Activated T-cell treated with anti-CD3 and anti-CD28 coated beads for 24 hours (primary cell): ENCODE data around the gene FERMT3.
"Not testable (repeated sequence)": the region's sequence is repeated elsewhere in the genome, so short reads cannot be mapped to it uniquely, and the experiment has no call there.

Experiments
- DNase-seq: peaks from one replicate; pipeline ENCODE4 v3.0.0-alpha.2; 2020; ENCODE audit warnings: low read depth

Gene FERMT3

GRCh38 chr11:64206457-64207255 lies at the start of gene FERMT3:
FERMT3 (plus strand) TSS chr11:64206721; CDS start chr11:64207365, 644 bp downstream.
- DNase-seq = peak; percentile 72

GRCh38 chr11:64157631-64158394 lies 48.7 kb upstream of the FERMT3 start:
- no peak for DNase-seq

GRCh38 chr11:64161037-64161436 lies 45.5 kb upstream of the FERMT3 start:
- DNase-seq = no peak

- DNase-seq = not testable (repeated sequence)
These were observed 43.8 kb upstream of the FERMT3 start for GRCh38 chr11:64162769-64163168.

- DNase-seq = no peak
These were observed 42.6 kb upstream of the FERMT3 start for GRCh38 chr11:64163951-64164350.

GRCh38 chr11:64164392-64165312 lies 41.9 kb upstream of the FERMT3 start:
- no peak for DNase-seq

- no peak for DNase-seq
These were observed 41.1 kb upstream of the FERMT3 start for GRCh38 chr11:64165481-64165841.

- DNase-seq = peak; percentile 80
These were observed 40.5 kb upstream of the FERMT3 start, which contains the start of gene MACROD1 for GRCh38 chr11:64165842-64166635. MACROD1 (minus strand) TSS chr11:64166113; CDS start chr11:64165994, 119 bp downstream.

- DNase-seq = no peak
These were observed 36.1 kb upstream of the FERMT3 start for GRCh38 chr11:64170419-64170818.

GRCh38 chr11:64173616-64174355 lies 32.7 kb upstream of the FERMT3 start:
- no peak for DNase-seq

- DNase-seq = no peak
These were observed 29.8 kb upstream of the FERMT3 start for GRCh38 chr11:64176751-64177150.

GRCh38 chr11:64178203-64178602 lies 28.3 kb upstream of the FERMT3 start:
- no peak for DNase-seq

GRCh38 chr11:64178951-64179639 lies 27.4 kb upstream of the FERMT3 start:
- no peak for DNase-seq

GRCh38 chr11:64180891-64181290 lies 25.6 kb upstream of the FERMT3 start:
- no peak for DNase-seq

GRCh38 chr11:64181506-64182411 lies 24.8 kb upstream of the FERMT3 start:
- DNase-seq = peak; percentile 43

GRCh38 chr11:64183890-64184289 lies 22.6 kb upstream of the FERMT3 start:
- no peak for DNase-seq

GRCh38 chr11:64185175-64185692 lies 21.3 kb upstream of the FERMT3 start:
- no peak for DNase-seq

- DNase-seq = peak; percentile 98
These were observed 20.6 kb upstream of the FERMT3 start, which contains the start of gene STIP1 for GRCh38 chr11:64185693-64186491. STIP1 (plus strand) TSS chr11:64186171; CDS start chr11:64186262, 91 bp downstream.
